Activated CD8-positive, alpha-beta memory T cell treated with anti-CD3 and anti-CD28 coated beads, Interleukin-2, amount 50 U/mL, for 24 hours (primary cell): ENCODE measurements around the gene TMEM238.

Source experiments
- DNase-seq: peaks from one replicate; pipeline ENCODE4 v3.0.0-alpha.2; 2020; ENCODE audit errors: extremely low read depth

TMEM238 gene

DNA sequence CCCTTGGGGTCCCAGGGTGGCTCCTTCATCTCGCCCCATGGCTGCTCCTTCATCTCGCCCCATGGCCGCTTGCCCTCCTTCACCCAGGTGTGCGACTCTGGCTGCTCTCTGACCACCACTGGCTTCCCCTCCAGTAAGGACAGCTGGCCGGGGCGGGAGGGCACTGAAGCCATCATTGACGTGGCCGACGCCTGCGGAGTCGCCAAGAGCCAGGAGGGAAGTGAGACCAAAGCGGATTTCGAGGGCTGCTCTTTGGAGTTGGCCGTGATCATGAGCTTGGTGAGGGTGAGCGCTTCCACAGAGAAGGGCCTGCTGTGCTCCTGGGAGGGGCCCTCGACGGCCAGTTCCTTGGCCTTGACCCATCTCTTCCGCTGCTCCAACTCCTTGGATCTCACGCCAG is 25.6 kb downstream of the TMEM238 start:
- DNase-seq: no peak

DNA sequence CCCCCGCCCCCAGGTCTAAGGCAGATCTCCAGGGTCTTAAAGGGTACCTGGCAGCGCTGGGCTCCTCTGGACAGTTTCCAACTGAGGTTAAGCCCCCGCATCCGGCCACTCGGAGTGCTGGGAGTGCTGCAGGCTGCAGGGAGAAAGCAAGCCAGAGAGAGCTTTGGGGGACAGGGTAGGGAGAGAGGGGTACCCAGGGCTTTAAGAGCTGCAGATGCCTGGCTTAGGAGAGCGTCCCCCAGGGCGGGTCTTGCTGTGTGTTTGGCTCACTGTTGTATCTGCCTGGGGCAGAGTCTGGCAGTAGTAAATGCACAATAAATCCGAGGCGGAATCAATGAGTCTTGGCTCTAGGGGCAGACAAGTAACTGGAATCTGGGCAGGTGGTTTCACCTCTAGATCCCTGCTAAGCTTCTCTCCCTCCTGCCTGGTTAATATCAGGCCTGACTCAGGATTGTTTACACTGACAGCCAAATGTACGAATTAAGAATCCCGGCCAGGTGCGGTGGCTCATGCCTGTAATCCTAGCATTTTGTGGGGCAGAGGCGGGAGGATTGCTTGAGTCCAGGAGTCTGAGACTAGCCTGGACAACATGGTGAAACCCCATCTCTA is 28.8 kb downstream of the TMEM238 start:
- DNase-seq: no peak

DNA sequence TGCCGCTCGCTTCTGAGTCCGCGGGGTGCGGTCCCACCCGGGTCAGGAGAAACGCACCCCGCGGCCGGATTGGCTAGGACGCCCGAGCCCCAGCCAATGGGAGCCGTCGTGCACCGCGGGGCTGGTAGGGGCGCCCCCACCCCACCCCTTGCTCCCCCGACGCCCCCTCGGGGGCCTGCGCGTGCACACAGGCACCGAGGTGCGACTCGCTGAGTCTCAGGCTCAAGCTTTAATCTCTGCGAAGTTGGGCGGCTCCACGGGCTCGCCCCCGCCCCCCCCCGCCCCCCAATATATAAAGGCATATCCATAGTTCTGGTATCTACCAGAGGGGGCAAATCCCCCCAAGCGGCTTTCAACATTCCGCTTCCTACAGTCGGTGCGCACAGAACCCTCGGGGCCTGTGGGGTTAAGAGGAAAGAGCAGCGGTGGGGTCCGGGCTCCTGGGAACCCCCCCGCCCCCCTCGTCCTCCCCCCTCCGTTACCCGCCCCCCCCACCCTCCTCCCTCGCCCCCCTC is 29.3 kb downstream of the TMEM238 start, which contains the start of gene COX6B2:
Gene COX6B2, minus strand, starts transcription at position 22 of the 515 bp plus-strand sequence. CDS start 198 bp downstream, outside the sequence.
- DNase-seq: no peak

- no peak for DNase-seq
Measured at GRCh38 chr19:55353803-55354697, 30.0 kb downstream of the TMEM238 start.

DNA sequence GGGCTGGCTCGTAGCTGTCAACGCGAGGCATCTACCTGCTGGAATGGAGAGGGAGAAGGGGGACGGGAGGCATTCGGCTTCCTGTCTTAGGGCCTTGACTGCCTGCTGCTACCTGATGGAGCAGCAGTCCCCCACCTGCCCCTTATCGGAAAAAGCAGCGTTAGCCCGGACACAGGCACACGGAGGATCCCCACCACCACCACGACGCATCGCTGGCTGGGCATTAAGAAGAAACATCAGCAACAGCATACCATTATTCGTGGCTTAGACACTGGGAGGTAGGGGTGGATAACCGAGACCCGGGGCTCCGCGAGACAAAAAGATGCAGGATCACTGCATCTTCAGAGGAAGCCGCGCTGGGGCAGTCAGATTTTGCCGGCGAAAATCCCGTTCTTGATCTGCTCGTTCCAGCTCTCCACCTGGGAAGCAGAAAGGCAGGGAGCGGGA is 30.7 kb downstream of the TMEM238 start:
- no peak for DNase-seq

DNA sequence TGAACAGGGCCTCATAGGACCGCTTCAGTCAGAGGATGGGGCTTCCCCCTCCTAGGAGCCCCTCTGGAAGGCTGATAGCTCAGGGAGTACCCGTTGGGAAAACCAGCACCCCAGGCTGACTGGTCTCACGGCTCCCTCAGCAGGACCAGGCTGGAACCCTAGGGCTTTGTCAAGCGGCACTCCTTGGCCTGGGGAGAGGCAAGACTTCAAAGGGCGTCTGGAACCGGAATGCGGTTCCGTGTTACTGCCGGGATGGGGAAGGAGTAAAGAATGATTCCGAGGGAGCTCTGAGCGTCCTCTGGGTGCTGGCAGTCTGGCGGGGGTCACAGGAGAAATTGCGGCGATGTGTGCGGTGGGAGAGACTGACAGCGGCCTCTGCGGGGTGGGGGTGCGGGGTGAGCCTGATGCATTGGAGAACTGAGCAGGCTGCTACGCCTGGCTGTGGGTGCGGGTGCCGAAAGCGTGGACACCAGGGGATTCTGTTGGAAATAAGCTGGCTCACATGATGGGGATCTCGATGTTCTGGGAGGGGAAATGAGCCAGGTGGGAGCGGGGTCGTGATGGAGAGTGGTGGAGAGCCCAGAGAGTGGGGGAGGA is 31.4 kb downstream of the TMEM238 start:
- DNase-seq: no peak

DNA sequence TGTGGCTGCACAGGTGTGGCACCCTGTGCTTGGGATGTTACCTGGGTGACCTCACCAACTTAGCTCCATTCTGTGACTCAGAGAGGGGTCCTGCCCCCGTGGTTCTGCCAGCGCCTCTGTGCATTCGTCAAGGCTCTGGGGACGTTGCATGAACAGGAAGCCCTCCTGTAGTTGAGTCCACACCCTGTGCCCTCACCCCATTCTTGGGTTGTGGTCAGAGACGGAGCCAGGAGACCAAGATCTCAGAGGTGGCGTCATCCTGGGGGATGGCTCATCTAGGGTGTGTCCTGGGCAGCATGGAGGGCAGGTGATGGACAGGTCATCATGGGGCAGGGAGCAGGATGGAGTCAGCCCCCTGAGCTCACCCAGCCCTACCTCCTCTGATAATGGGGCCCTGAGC is 32.1 kb downstream of the TMEM238 start:
- DNase-seq: no peak

GRCh38 chr19:55350620-55351315 is 33.3 kb downstream of the TMEM238 start:
- DNase-seq: no peak

GRCh38 chr19:55348317-55349034 is 35.6 kb downstream of the TMEM238 start:
- no peak for DNase-seq

GRCh38 chr19:55347442-55348009 is 36.6 kb downstream of the TMEM238 start:
- DNase-seq: no peak

GRCh38 chr19:55346725-55347441 is 37.2 kb downstream of the TMEM238 start:
- DNase-seq: no peak

- no peak for DNase-seq
Measured at GRCh38 chr19:55345818-55346724, 38.0 kb downstream of the TMEM238 start.

GRCh38 chr19:55345101-55345817 is 38.8 kb downstream of the TMEM238 start:
- no peak for DNase-seq

DNA sequence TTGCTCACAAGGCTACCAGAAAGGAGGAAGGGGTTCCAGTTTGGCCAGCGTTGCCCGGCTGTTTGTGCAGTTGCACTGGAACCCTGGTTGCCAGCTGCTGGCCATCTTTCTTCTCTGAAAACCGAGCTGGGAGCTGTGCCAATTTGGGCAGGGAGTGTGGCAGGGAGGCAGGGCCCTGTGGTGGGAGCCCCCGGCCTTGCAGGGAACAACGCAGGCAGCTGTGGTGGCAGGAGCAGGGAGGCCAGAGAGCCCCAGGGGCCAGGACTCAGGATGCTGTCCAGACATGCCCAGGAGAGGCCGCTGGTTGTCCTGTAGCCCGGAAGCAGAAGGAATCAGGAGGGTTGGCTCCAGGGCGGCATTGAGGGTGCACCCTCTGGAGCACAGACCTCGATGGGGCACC is 39.6 kb downstream of the TMEM238 start:
- no peak for DNase-seq

DNA sequence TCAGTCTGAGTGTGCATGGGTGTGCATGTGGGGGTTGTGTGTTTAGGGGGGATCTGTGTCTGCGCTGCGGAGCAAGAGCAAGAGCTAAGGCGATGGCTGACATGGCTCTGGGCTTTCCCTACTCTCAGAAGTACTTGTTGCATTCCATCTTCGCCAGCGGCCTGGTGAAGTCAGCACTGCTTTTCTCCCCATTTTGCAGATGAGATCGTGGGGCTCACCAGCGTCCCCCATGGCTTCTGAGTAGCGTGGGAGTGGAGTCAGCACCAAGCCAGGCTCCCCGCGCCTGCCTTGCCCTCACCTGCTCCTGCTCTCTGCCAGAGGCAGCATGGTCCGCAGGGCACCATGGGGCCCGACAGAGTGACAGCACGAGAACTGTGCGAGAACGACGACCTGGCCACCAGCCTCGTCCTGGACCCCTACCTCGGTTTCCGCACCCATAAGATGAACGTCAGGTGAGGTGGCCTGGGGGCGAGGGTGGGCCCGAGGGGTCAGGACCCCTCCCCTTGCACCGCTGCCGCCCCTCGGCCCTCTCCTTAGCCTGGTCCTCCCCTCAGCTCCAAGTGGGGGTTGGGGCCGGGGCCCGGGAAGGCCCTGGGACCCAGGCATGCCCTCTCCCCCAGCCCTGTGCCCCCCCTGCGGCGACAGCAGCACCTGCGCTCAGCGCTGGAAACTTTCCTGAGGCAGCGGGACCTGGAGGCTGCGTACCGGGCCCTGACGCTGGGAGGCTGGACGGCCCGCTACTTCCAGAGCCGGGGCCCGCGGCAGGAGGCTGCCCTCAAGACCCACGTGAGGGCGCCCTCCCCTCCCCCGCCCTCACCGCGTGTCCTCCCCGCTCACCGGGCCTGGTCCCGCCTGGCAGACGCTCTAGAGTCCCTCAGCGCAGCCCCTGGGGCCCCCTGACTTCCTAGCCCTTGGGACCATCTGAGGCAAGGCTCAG is 42.2 kb downstream of the TMEM238 start:
- DNase-seq: no peak

DNA sequence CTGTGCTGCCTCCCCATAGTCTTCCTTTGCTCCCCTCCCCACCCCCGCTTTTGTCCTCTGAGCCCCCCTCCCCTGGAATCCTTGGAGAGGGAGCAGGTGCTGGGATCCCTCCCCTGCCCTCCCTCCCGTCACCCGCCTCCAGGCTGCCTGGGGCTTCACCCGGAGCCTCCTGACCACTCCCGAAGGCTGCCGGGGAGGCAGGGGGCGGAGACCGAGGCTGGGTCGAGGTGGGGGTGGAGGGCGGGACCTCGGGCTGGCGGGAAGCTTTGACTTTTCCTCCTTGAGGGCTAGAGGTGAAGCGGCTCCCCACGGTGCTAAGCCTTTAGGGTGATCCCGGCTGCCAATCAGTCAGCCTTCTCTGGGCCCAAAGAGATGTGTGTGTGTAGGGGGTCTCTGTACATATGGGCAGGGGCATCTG is 42.9 kb downstream of the TMEM238 start:
- DNase-seq: peak; percentile 25

DNA sequence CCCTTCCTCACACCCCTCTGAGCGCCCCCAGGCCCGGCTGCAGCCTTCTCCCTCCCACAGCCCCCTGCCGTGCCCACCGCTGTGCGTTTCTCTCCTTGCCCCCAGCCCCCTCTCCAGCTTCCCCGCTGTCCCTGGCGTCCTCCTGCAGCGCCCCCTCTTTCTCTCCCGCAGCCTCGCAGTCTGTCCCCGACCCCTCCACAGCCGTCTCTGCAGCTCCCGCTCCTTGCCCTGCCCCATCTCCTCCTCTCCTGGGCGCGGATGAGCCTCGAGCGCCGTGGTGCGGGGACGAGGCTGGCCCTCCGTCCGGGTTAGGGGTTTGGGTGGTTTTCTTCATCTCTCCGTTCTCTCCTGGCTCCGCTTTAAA is 43.3 kb downstream of the TMEM238 start:
- DNase-seq: no peak
